ENCODE measurements around the gene SNX11.

The SNX11 gene

GRCh38 chr17:48093341-48094045 lies 14.1 kb upstream of the SNX11 start:
- no peak for DNase-seq
- intact Hi-C loops (cut with DNase I) = no loop called here

- intact Hi-C loops (cut with DNase I) = no loop called here
- DNase-seq = no peak
Measured at GRCh38 chr17:48095611-48096010, 12.0 kb upstream of the SNX11 start.

GRCh38 chr17:48100160-48100559 lies 7.4 kb upstream of the SNX11 start:
- no peak for DNase-seq
- intact Hi-C loops (cut with DNase I) = loop anchor here (5.0 kb wide), 1 partner anchor 732 kb away; the partner anchor contains the start of gene CALCOCO2

DNA sequence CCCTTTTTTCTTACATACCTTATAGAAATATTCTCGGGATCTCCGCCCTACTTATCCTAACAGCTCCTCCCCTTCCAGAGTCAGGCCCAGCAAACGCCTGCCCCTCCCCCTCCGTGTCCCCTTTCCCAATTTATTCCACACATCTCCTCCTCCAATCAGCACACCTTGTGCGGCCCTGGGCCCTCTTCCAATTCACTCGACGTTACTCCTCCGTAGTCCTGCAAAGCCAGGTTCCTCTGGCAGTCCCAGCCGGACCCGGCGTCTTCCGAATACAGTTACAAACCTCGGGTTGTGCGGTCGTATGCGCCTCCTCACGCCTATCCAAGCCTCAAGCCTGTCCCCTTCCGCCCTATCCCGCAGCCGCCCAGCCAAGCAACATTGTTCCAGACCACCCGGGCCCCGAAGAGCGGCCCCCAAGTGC lies 7.0 kb upstream of the SNX11 start:
- intact Hi-C loops (cut with DNase I) = loop anchor here (5.0 kb wide), 1 partner anchor 732 kb away; the partner anchor contains the start of gene CALCOCO2
- DNase-seq = peak in 7 of 10 donors; percentile 19 to 89 (median 43)

DNA sequence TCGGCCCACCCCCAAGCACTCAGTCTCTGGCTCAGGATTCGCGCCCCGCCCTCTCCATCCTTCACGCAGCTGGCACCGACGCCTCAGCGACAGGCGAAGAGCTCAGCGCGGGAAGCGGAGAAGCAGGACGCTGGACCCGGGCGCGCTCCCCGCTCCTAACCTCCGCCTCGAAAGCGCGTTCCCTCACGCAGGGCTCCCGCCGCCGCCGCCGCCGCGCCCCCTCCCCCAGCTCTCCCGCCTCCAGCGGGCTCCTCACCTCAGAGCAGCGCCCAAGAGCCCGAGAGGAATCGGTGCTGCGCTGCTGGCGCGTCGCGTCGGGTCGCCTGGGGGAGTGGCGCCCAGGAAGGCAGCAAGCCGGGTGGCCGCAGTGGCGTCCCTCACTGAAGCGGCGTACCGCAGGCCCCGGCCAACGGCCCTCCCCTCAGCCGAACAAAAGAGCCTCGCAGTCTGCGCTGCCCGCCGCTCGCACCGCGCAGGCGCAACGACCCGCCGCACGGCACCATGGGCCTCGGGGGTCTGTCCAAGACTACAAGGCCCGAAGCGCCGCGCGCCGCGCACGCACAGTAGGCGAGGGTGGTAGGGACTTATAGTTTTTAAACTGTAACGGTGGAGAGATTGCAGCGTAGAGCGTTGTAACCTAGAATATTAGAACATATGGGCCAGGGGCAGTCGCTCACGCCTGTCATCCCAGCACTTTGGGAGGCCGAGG lies 6.4 kb upstream of the SNX11 start, which contains the start of gene CBX1:
CBX1 (minus strand) TSS at position 467 of the 709 bp plus-strand sequence. CDS start 24,474 bp downstream, outside the sequence.
- intact Hi-C loops (cut with DNase I) = loop anchor here (5.0 kb wide), 1 partner anchor 731 kb away; the partner anchor contains the start of gene CALCOCO2
- peak; percentile 92 to 99 (median 94) for DNase-seq

DNA sequence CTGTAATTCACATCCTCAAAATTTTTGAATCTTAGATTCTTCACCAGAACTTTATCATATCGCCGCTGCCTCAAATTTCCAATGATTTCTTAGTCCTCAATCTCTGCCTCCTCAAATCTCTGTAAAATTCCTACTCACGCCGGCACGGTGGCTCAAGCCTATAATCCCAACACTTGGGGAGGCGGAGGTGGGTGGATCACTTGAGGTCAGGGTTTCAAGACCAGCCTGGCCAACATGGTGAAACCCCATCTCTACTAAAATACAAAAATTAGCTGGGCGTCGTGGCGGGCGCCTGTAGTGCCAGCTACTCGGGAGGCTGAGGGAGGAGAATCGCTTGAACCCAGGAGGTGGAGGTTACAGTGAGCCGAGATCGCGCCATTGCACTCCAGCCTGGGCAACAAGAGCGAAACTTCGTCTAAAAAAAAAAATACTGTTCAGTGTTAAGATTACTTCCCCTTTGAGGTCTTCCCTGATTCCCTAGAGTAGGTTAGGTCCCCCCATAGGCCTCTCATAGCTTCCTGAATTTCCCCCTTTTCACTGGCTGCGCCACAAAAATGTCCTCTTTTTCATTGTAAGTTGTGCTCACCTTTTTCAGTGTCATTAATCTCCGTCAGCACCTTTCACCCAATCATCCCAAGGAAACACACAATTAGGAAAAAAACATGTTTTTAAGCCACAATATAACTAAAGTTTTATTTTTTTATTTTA lies 5.4 kb upstream of the SNX11 start:
- DNase-seq = no peak
- intact Hi-C loops (cut with DNase I) = loop anchor here (5.0 kb wide), 1 partner anchor 730 kb away; the partner anchor contains the start of gene CALCOCO2

DNA sequence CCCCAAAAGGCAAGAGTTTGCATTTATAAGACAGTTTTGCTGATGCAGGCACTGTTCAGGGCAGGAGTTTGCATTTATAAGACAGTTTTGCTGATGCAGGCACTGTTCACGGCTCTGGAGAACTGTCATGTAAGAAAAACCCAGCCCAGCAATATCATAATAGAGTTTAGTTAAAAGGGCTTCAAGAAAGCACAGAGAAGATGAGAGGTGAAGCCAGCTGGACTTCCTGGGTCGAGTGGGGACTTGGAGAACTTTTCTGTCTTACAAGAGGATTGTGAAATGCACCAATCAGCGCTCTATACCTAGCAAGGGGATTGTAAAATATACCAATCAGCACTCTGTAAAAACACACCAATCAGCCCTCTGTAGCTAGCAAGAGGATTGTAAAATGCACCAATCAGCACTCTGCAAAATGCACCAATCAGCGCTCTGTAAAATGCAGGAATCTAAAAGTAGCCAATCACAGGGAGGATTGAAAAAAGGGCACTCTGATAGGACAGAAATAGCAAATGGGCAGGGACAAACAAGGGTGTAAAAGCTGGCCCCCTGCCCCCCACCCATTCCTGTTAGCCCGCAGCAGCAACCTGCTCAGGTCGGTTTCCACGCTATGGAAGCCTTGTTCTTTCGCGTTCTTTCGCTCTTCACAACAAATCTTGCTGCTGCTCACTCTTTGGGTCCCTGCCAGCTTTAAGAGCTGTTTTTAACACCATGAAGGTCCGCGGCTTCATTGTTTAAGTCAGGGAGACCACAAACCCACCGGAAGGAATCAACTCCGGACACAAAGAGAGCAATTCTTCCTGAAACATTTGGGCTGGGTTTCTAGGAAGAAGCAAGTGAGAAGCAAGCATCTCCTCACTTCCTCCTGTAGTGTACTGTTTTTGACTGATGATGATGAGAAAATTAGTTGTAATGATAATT lies 4.5 kb upstream of the SNX11 start:
- DNase-seq = no peak
- intact Hi-C loops (cut with DNase I) = loop anchor here (5.0 kb wide), 1 partner anchor 729 kb away; the partner anchor contains the start of gene CALCOCO2

- intact Hi-C loops (cut with DNase I) = loop anchor here (5.0 kb wide), 1 partner anchor 728 kb away; the partner anchor contains the start of gene CALCOCO2
- DNase-seq = no peak
Measured at GRCh38 chr17:48104440-48104839, 3.1 kb upstream of the SNX11 start.

DNA sequence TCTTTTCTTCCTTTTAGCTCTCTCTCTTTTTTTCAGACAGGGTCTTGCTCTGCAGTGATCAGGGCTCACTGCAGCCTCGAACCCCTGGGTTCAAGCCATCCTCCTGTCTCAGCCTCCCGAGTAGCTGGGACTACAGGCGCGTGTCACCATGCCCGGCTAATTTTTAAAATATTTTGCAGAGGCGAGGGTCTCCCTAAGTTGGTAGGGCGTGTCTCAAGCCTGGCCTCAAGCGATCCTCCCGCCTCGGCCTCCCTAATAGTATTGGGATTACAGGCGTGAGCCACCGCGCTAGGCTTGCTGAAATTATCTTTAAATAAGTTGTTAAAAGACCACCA lies 797 bp upstream of the SNX11 start:
- intact Hi-C loops (cut with DNase I) = no loop called here
- DNase-seq = peak in 1 of 10 donors; percentile 47

GRCh38 chr17:48110761-48111160 lies 3.2 kb downstream of the SNX11 start:
- intact Hi-C loops (cut with DNase I) = no loop called here
- DNase-seq = no peak

GRCh38 chr17:48111937-48112241 lies 4.3 kb downstream of the SNX11 start:
- intact Hi-C loops (cut with DNase I) = no loop called here
- no peak for DNase-seq

- intact Hi-C loops (cut with DNase I) = no loop called here
- no peak for DNase-seq
Measured at GRCh38 chr17:48113201-48113676, 5.7 kb downstream of the SNX11 start.

- peak in 5 of 10 donors; percentile 18 to 90 (median 45) for DNase-seq
- intact Hi-C loops (cut with DNase I) = no loop called here
Measured at GRCh38 chr17:48121923-48122664, 14.5 kb downstream of the SNX11 start.

DNA sequence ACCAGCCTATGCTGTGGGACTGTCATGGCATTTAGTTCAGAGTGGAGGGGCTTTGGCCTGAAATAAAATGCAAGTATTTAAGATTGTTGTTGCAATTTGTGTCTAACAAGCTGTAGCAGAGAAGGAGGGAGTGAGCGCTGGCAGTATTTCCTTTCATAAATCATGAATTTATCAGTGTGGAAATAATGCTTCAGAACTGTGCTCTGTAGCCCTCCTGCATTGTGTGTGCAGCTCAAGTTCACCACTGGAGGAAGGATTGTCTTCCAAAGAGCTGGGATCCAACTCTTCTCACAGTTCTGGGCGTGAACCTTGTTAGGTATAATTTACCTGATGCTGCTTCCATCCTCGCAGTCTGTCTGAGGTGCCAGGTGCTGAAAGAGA lies 15.1 kb downstream of the SNX11 start:
- intact Hi-C loops (cut with DNase I) = no loop called here
- DNase-seq = no peak

DNA sequence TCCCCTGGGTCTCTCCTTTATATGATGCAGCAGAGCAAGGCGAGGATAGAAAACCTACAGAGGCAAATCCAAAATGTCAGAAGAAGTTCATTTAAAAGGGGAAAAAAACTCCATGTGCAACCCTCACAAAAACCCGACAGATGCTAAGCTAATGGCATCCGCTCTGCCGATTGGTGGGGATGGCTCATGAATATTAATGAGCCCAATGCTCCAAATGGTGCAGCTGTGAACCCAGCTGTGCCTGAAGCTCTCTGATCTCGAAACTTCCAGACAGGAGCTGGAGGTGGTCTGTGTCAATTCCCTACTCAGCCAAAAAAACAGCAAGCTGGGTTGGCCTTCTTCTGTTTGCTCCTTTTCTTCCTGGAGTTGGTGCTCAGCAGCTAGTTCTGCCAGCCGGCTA lies 15.5 kb downstream of the SNX11 start:
- peak in 8 of 10 donors; percentile 34 to 93 (median 60) for DNase-seq
- intact Hi-C loops (cut with DNase I) = no loop called here

GRCh38 chr17:48123776-48124388 lies 16.3 kb downstream of the SNX11 start:
- no peak for DNase-seq
- intact Hi-C loops (cut with DNase I) = no loop called here

GRCh38 chr17:48125829-48126531 lies 18.4 kb downstream of the SNX11 start:
- DNase-seq = no peak
- intact Hi-C loops (cut with DNase I) = loop anchor here (5.0 kb wide), 1 partner anchor 154 kb away; the partner anchor contains the start of gene CDK5RAP3

DNA sequence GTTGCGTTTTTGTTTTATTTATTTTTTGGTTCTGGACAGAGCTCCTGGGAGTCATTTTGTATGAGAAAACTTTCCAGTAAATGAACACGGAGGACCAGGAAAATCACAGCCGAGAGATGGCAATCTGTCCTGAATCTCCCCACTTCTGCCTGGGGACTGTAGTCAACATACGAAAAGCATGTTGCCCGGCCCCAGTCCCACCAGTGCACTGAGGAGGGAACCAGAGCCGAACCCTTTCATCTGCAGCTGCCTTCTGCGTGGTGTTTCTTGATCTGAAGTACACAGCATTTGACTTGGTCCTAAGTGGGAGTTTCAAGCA lies 18.9 kb downstream of the SNX11 start:
- intact Hi-C loops (cut with DNase I) = loop anchor here (5.0 kb wide), 1 partner anchor 154 kb away; the partner anchor contains the start of gene CDK5RAP3
- DNase-seq = no peak
